ENCODE results near the gene DDX53.

DDX53 gene

GRCh38 chrX:22999696-23000223, at the start of gene DDX53:
Gene DDX53 (plus strand): TSS chrX:22999960. CDS start chrX:23000058, 98 bp downstream.
- no peak for DNase-seq

GRCh38 chrX:22950269-22951266, 49.2 kb upstream of the DDX53 start:
- no peak for DNase-seq

- no peak for DNase-seq
These were observed 47.8 kb upstream of the DDX53 start for GRCh38 chrX:22952010-22952409.

GRCh38 chrX:22958250-22958649, 41.5 kb upstream of the DDX53 start:
- DNase-seq = no peak

GRCh38 chrX:22959204-22959920, 40.4 kb upstream of the DDX53 start:
- no peak for DNase-seq

- no peak for DNase-seq
These were observed 36.6 kb upstream of the DDX53 start for GRCh38 chrX:22963196-22963595.

- no peak for DNase-seq
These were observed 31.3 kb upstream of the DDX53 start for GRCh38 chrX:22968494-22968893.

- DNase-seq = no peak
These were observed 30.3 kb upstream of the DDX53 start for GRCh38 chrX:22969411-22969810.

GRCh38 chrX:22970861-22971260, 28.9 kb upstream of the DDX53 start:
- no peak for DNase-seq

GRCh38 chrX:22974616-22975015, 25.1 kb upstream of the DDX53 start:
- no peak for DNase-seq

GRCh38 chrX:22975786-22976185, 24.0 kb upstream of the DDX53 start:
- no peak for DNase-seq

- no peak for DNase-seq
These were observed 13.8 kb upstream of the DDX53 start for GRCh38 chrX:22985958-22986357.

- DNase-seq = no peak
These were observed 12.3 kb upstream of the DDX53 start for GRCh38 chrX:22987452-22987851.

- no peak for DNase-seq
These were observed 3.4 kb downstream of the DDX53 start for GRCh38 chrX:23003116-23003515.

- no peak for DNase-seq
These were observed 8.8 kb downstream of the DDX53 start for GRCh38 chrX:23008431-23009099.

GRCh38 chrX:23012162-23012561, 12.4 kb downstream of the DDX53 start:
- DNase-seq = no peak

- no peak for DNase-seq
These were observed 12.9 kb downstream of the DDX53 start for GRCh38 chrX:23012636-23013035.

GRCh38 chrX:23013366-23013765, 13.6 kb downstream of the DDX53 start:
- DNase-seq = no peak

GRCh38 chrX:23031600-23031999, 31.8 kb downstream of the DDX53 start:
- no peak for DNase-seq

GRCh38 chrX:23035493-23035892, 35.7 kb downstream of the DDX53 start:
- no peak for DNase-seq

- no peak for DNase-seq
These were observed 46.7 kb downstream of the DDX53 start for GRCh38 chrX:23046443-23046842.

- DNase-seq = no peak
These were observed 49.2 kb downstream of the DDX53 start for GRCh38 chrX:23048806-23049573.

All from KG1 (cell line).